ENCODE results near the gene DMBT1.

Gene DMBT1

GRCh38 chr10:122532601-122533296 is 27.8 kb upstream of the DMBT1 start:
- no peaks in the 10 kb centered on the region for H3K4me1 Mint-ChIP-seq
- ATAC-seq, result no peak
- no peak overlapping the region for H3K4me3 Mint-ChIP-seq
- H3K36me3 Mint-ChIP-seq, result no peaks in the 10 kb centered on the region
- H3K27ac Mint-ChIP-seq, result no peak overlapping the region
- no peaks in the 10 kb centered on the region for H3K9me3 Mint-ChIP-seq
- H3K27me3 Mint-ChIP-seq, result no peaks in the 10 kb centered on the region

DNA sequence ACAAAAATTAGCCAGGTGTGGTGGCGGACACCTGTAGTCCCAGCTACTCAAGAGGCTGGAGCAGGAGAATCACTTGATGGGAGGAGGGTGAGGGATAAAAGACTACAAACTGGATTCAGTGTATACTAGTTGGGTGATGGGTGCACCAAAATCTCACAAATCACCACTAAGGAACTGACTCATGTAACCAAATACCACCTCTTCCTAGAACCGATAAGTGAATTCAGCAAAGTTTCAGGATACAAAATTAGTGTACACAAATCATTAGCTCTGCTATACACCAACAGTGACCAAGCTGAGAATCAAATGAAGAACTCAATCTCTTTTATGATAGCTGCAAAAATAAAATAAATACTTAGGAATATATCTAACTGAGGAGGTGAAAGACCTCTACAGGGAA is 23.0 kb upstream of the DMBT1 start:
- Mint-ChIP-seq H3K36me3 (no peaks in the 10 kb centered on the region), H3K4me3 (no peak overlapping the region), H3K9me3 (no peaks in the 10 kb centered on the region), H3K27me3 (peaks cover 12% of the 10 kb centered on the region), H3K27ac (no peak overlapping the region), H3K4me1 (no peaks in the 10 kb centered on the region)
- no peak for ATAC-seq

DNA sequence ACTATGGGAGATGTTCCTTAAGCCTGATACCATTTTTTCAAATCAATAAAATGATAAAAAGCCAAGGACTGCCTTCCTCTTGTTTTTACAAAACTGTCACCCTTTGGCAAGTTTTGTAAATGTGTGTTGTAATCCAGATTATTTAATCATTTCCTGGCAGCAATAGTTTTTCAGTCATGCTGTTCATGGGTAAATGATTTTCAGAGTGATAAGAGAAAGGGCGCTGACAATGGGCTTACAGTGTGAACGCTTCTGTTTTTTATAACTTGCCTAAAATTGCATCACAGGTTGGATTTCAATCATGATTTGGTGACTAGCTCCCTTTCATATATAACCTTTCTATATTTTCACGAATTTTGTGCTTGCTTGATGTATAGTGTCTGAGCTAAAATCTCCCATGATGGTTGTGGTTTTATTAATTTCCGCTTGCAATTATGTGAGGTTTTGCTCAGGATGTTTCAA is 19.0 kb upstream of the DMBT1 start:
- no peak for ATAC-seq
- Mint-ChIP-seq H3K4me1 (no peaks in the 10 kb centered on the region), H3K36me3 (no peaks in the 10 kb centered on the region), H3K27ac (no peak overlapping the region), H3K27me3 (peaks cover 40% of the 10 kb centered on the region), H3K9me3 (no peaks in the 10 kb centered on the region), H3K4me3 (no peak overlapping the region)

GRCh38 chr10:122543676-122544445 is 16.7 kb upstream of the DMBT1 start:
- H3K4me3 Mint-ChIP-seq, result no peak overlapping the region
- no peaks in the 10 kb centered on the region for H3K36me3 Mint-ChIP-seq
- no peak overlapping the region for H3K27ac Mint-ChIP-seq
- no peaks in the 10 kb centered on the region for H3K4me1 Mint-ChIP-seq
- H3K27me3 Mint-ChIP-seq, result peaks cover 41% of the 10 kb centered on the region
- H3K9me3 Mint-ChIP-seq, result no peaks in the 10 kb centered on the region
- no peak for ATAC-seq

- no peak overlapping the region for H3K27ac Mint-ChIP-seq
- H3K36me3 Mint-ChIP-seq, result no peaks in the 10 kb centered on the region
- H3K9me3 Mint-ChIP-seq, result no peaks in the 10 kb centered on the region
- H3K4me3 Mint-ChIP-seq, result no peak overlapping the region
- no peak for ATAC-seq
- H3K27me3 Mint-ChIP-seq, result peaks cover 35% of the 10 kb centered on the region
- no peaks in the 10 kb centered on the region for H3K4me1 Mint-ChIP-seq
Observed at GRCh38 chr10:122544493-122544892, 16.1 kb upstream of the DMBT1 start.

DNA sequence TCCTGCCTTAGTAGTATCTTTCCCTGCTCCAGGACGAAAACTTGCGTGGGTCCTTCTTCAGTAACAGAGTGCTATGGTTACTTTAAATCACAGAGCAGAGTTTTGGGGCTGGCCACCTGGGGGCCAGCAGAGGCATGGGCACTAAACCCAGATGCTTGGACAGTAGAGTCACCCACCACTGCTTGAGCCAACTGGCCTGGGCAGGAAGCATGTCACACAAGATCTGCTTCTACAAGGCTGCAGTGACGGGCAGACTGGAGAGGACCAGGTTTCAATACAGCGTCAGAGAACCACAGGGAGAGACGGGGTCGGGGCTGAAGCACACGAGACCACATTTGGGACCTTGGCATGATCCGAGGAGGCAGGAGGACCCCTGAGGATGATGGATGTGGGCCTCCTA is 14.3 kb upstream of the DMBT1 start:
- no peaks in the 10 kb centered on the region for H3K36me3 Mint-ChIP-seq
- H3K9me3 Mint-ChIP-seq, result no peaks in the 10 kb centered on the region
- no peak overlapping the region for H3K27ac Mint-ChIP-seq
- no peaks in the 10 kb centered on the region for H3K4me1 Mint-ChIP-seq
- ATAC-seq, result no peak
- peaks cover 45% of the 10 kb centered on the region for H3K27me3 Mint-ChIP-seq
- H3K4me3 Mint-ChIP-seq, result no peak overlapping the region

DNA sequence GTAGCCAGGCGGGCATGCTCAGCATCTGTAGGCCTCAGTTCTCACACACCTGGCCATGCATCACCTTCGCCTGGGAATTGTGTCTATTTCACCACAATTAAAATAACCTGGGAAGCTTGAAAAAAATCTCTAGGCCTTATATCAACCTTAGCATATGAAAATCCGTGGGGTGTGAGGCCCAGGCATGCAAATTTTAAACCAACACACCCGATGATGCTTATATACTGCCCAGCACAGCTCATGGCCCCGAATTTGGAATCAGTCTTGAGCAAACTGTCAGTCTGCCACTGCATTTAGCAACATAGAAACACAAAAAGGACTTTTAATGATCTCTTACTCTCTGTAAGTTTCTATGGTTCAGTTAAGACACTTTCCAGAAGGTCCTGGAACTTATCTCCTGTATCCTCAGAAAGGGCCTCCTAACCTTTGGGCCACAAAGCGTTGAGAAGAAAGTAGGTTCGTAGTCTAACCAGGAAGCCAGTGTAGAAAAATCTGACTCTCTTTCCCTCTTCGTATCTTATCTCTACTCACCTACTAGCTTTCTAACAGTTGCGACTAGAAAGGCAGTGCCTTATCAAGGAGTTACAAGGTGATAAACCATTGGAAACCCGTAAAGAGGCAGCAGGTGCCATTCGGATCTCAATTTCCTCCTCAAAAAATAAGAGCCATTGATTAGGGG is 12.0 kb upstream of the DMBT1 start:
- Mint-ChIP-seq H3K36me3 (no peaks in the 10 kb centered on the region), H3K27ac (no peak overlapping the region)
- ATAC-seq, result no peak

GRCh38 chr10:122549636-122550035 is 10.9 kb upstream of the DMBT1 start:
- H3K9me3 Mint-ChIP-seq, result no peaks in the 10 kb centered on the region
- peaks cover 43% of the 10 kb centered on the region for H3K27me3 Mint-ChIP-seq
- ATAC-seq, result no peak
- no peaks in the 10 kb centered on the region for H3K36me3 Mint-ChIP-seq
- no peak overlapping the region for H3K4me3 Mint-ChIP-seq
- no peak overlapping the region for H3K27ac Mint-ChIP-seq
- no peaks in the 10 kb centered on the region for H3K4me1 Mint-ChIP-seq

More for the DNA sequence above, 12.0 kb upstream of the DMBT1 start:
- Mint-ChIP-seq H3K27me3 (peaks cover 52% of the 10 kb centered on the region), H3K9me3 (no peaks in the 10 kb centered on the region), H3K4me3 (no peak overlapping the region), H3K4me1 (no peaks in the 10 kb centered on the region)

DNA sequence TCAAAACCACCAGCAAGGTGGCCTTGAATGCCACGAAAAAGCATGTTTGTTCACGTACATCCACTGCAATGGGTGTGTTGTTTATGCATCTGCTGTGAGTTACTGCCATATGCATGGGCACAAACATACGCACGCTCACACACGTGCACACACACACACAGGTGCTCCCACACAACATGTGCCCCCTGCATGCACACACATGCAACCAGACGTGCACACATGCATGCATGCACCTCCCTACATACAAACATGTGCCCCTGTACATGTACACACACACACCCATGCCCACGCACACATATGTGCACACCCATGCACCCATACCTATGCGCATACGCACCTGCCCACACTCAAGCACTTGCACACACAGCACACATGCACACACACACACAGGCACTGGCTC is 10.1 kb upstream of the DMBT1 start:
- no peak overlapping the region for H3K4me3 Mint-ChIP-seq
- no peaks in the 10 kb centered on the region for H3K4me1 Mint-ChIP-seq
- H3K36me3 Mint-ChIP-seq, result no peaks in the 10 kb centered on the region
- peaks cover 48% of the 10 kb centered on the region for H3K27me3 Mint-ChIP-seq
- peak; percentile 17 for ATAC-seq
- H3K9me3 Mint-ChIP-seq, result no peaks in the 10 kb centered on the region
- H3K27ac Mint-ChIP-seq, result no peak overlapping the region

DNA sequence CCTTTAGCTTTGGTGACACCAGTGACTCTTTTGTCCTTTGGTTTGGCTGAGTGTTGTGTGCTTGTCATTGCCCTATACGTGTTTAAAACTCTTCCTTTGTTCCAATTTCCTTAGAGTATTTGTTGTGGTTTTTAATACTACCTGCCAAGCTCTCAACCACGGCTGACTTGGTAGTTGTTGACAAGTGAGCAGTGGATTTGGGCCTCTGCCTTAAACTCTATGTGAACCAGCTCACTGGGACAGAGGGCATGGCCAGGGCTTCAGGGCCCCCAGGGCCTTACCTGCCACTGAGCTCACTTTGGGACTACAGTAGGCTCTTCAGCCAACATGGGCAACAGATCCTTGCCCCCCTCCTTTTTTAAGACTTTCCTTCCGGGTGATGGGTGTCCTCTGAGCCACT is 9.6 kb upstream of the DMBT1 start:
- H3K4me1 Mint-ChIP-seq, result no peaks in the 10 kb centered on the region
- peaks cover 52% of the 10 kb centered on the region for H3K27me3 Mint-ChIP-seq
- ATAC-seq, result no peak
- peaks cover under 1% of the 10 kb centered on the region for H3K36me3 Mint-ChIP-seq
- no peak overlapping the region for H3K4me3 Mint-ChIP-seq
- no peaks in the 10 kb centered on the region for H3K9me3 Mint-ChIP-seq
- H3K27ac Mint-ChIP-seq, result no peak overlapping the region

DNA sequence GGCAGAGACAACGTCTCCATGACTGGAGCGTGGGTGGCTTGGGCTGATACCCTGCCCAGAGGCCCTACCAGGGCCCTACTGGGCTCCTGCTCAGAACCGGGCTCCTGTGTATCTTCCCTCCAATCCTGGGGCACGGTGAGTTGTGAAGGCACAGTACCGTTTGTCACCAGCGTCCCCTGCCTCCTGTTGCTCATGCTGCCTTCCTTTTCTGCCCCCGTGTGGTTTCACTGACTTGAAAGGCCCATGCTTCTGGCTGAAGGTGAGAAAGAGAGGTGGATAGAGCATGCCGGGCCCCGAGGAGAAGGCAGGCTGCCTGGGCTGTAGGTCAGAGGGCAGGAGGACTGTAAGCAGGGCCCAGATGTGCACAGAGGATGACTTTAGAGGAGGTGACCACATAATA is 9.1 kb upstream of the DMBT1 start:
- peaks cover 4% of the 10 kb centered on the region for H3K36me3 Mint-ChIP-seq
- ATAC-seq, result no peak
- no peaks in the 10 kb centered on the region for H3K4me1 Mint-ChIP-seq
- H3K27ac Mint-ChIP-seq, result no peak overlapping the region
- H3K9me3 Mint-ChIP-seq, result peaks cover 3% of the 10 kb centered on the region
- H3K4me3 Mint-ChIP-seq, result no peak overlapping the region
- H3K27me3 Mint-ChIP-seq, result peaks cover 52% of the 10 kb centered on the region

GRCh38 chr10:122553341-122553740 is 7.2 kb upstream of the DMBT1 start:
- Mint-ChIP-seq H3K4me3 (no peak overlapping the region), H3K27ac (no peak overlapping the region), H3K4me1 (no peaks in the 10 kb centered on the region), H3K27me3 (peaks cover 60% of the 10 kb centered on the region), H3K36me3 (peaks cover 4% of the 10 kb centered on the region), H3K9me3 (peaks cover 3% of the 10 kb centered on the region)
- no peak for ATAC-seq

DNA sequence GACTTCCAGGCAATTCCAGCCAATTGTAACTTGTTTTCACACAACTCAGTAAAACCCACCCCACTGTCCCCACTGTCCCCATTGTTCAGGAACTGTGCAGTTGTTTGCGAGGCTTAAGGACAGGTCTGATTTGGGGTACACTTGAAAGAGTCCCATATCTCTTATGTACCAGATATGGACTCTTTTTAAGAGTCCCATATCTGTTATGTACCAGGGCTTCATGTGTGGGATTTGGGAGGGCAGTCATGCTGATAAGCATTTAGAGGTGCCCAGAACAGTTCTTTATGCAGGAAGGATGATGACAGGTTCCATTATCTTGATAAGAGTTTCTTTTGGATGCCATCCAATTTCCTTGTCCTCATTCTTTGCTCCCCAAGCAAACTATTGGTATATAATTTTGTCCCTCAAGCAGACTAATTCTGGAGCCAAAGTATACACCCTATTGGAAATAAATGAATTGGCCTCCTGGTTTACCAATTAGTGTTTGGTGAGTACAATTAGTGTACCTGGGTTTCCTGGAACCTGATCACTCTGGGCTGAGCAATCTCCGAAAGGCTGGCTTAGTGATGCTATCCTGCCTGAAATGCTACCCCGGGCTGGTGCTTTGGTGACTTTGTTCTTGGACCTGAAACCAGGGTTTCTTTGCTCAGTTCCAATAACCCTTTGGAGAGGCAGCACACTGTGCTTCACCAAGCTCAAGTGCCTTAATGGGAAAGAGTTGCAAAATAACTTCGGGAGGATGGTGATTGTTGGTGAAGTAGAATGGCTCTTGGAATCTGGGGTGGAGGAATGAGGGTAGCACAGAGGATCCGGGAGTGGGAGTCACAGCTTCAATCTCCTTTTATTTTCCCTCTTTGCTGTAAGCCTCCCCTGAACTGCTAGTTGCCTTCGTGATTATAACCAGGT is 6.2 kb upstream of the DMBT1 start:
- no peaks in the 10 kb centered on the region for H3K4me1 Mint-ChIP-seq
- H3K4me3 Mint-ChIP-seq, result no peak overlapping the region
- peaks cover 3% of the 10 kb centered on the region for H3K9me3 Mint-ChIP-seq
- H3K27me3 Mint-ChIP-seq, result peaks cover 60% of the 10 kb centered on the region
- H3K27ac Mint-ChIP-seq, result no peak overlapping the region
- peaks cover 4% of the 10 kb centered on the region for H3K36me3 Mint-ChIP-seq
- no peak for ATAC-seq

GRCh38 chr10:122555442-122555841 is 5.1 kb upstream of the DMBT1 start:
- ATAC-seq, result no peak
- no peak overlapping the region for H3K4me3 Mint-ChIP-seq
- H3K27me3 Mint-ChIP-seq, result peaks cover 53% of the 10 kb centered on the region
- no peak overlapping the region for H3K27ac Mint-ChIP-seq
- H3K36me3 Mint-ChIP-seq, result peaks cover 4% of the 10 kb centered on the region
- H3K9me3 Mint-ChIP-seq, result peaks cover 3% of the 10 kb centered on the region
- H3K4me1 Mint-ChIP-seq, result no peaks in the 10 kb centered on the region

GRCh38 chr10:122557516-122557915 is 3.0 kb upstream of the DMBT1 start:
- ATAC-seq, result no peak
- Mint-ChIP-seq H3K9me3 (peaks cover 3% of the 10 kb centered on the region), H3K36me3 (peaks cover 4% of the 10 kb centered on the region), H3K27ac (no peak overlapping the region), H3K27me3 (peaks cover 55% of the 10 kb centered on the region), H3K4me1 (no peaks in the 10 kb centered on the region), H3K4me3 (no peak overlapping the region)
